AG09309 (cell line): ENCODE data around the gene TNKS2.
A peak's percentile ranks its signal among the peaks of the same experiment; 100 is the strongest.

Experiments
- DNase-seq: peaks from one replicate; pipeline ENCODE4 v3.0.0-alpha.2; 2010; ENCODE audit warnings: low read depth
- H3K4me3 ChIP-seq: 2 replicates; pipeline ENCODE4 v1.5.1; 2011; ENCODE audit warnings: mild to moderate bottlenecking, low read depth, low read length, moderate library complexity; ENCODE audit not compliant: control insufficient read depth
- TF ChIP-seq, protein P1 (sequence below): IDR thresholded peaks from 2 replicates; pipeline ENCODE4 v1.5.1; 2011; ENCODE audit warnings: mild to moderate bottlenecking, low read depth, low read length, inconsistent platforms; ENCODE audit not compliant: insufficient read depth, control insufficient read depth; ENCODE audit errors: missing control alignments

TNKS2 gene

DNA sequence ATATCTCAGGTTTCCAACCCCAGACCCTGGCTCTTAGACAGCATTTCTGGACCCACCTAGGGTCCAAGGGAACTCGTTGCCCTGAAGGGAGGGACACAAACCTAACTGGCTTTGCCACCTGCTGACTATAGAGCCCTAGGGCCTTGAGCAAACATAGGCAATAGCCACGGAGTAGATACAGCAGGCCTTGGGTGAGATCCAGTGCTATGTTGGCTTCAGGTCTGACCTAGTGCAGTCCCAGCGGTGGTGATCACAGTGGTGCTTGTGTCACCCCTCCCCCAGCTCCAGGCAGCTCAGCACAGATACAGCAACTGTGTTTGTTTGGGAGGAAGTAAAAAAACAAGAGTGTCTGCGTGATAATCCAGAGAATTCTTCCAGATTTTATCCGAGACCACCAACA is 9.7 kb upstream of the TNKS2 start:
- TF ChIP-seq, protein P1, sequence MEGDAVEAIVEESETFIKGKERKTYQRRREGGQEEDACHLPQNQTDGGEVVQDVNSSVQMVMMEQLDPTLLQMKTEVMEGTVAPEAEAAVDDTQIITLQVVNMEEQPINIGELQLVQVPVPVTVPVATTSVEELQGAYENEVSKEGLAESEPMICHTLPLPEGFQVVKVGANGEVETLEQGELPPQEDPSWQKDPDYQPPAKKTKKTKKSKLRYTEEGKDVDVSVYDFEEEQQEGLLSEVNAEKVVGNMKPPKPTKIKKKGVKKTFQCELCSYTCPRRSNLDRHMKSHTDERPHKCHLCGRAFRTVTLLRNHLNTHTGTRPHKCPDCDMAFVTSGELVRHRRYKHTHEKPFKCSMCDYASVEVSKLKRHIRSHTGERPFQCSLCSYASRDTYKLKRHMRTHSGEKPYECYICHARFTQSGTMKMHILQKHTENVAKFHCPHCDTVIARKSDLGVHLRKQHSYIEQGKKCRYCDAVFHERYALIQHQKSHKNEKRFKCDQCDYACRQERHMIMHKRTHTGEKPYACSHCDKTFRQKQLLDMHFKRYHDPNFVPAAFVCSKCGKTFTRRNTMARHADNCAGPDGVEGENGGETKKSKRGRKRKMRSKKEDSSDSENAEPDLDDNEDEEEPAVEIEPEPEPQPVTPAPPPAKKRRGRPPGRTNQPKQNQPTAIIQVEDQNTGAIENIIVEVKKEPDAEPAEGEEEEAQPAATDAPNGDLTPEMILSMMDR = no peak
- H3K4me3 ChIP-seq = no peak overlapping the region
- DNase-seq = no peak

DNA sequence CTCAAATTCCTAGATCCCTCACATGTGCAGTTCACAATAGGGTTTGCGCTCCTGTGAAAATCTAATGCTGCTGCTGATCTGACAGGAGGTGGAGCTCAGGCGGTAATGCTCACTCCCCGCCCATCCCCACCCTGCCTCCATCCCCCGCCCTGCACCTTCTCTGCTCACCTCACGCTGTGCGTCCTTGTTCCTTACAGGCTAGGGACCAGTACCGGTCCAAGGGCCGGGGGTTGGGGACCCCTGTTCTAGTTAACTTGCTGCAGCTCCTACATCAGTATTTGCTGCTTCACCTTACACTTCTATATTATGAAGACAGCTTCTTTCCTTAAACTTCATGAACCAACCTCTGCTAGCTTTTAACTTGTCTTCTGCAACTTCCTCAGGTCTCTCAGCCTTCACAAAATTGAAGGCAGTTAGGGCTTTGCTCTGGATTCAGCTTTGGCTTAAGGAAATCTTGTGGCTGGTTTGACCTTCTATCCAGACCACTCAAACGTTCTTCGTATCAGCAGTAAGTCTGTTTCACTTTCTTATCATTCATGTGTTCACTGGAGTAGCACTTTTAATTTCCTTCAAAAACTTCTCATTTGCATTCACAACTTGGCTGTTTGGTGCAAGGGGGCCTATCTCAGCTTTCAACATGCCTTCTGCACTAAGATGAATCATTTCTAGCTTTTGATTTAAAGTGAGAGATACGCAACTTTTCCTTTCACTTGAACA is 1.7 kb upstream of the TNKS2 start:
- H3K4me3 ChIP-seq = peak overlapping the region; percentile 21
- TF ChIP-seq, protein P1 = no peak
- DNase-seq = no peak

DNA sequence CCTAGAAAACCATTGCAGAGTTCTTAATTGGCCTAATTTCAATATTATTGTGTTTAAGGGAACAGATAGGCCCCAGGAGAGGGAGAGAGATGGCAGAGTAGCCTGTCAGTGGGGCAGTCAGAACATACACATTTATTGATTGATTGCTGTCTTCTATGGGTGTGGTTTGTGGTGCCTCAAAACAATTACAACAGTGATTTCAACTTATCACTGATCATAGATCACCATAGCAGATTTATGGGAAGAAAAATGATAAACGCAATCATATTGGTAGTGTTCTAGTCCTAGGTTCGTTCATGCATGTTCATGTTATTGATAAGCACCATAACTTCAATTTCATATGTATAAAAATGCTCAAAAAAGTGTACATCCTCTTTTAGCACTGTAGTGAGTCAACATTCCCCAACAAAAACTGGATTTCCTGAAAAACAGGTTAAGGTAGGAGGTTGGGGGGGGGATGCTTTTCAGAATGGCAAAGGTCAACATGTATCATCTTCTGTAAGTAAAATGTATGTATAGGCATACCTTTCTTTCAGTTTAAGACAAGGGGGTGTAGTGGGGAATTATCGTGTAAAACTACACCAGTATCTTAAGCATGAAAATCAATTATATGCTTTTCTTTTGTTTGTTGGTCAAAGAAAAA is 1.1 kb upstream of the TNKS2 start:
- no peak for DNase-seq
- TF ChIP-seq, protein P1 = no peak
- no peak overlapping the region; the same call in 1 of the 2 replicates for H3K4me3 ChIP-seq

DNA sequence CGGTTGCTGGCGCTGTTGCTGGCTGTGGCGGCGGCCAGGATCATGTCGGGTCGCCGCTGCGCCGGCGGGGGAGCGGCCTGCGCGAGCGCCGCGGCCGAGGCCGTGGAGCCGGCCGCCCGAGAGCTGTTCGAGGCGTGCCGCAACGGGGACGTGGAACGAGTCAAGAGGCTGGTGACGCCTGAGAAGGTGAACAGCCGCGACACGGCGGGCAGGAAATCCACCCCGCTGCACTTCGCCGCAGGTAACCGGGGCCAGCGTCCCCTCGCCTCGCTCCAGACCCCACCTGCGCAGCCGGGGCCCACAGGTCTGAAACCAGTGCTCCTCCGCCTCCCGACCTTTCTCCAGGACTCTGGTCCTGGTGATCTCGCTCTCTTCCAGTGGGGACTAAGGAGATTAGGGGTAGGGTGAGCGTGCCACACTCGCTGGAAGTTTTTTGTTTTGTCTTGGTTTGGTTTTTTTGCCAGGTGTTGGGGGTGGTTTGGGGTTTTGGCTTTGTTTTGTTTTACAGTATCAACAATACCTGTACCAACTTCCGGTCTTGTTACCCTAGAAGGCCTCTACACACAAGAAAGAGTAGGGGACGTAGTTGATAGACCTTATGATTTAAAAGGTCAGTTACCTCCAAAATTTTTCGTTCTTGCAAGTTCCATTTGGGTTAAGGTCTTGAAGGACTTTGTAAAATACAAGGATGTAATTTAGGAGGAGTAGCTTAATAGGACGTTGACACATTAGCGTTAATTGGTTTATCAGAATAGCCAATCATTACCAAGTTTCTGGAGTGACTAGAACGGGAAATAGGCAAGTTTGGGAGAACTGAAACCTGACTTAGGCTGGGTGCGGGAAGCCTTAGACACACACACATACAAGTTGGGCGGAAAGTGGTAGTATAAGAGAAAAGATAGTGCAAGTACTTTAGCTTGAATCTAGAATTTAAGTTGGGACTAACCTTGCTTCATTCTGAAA is 704 bp downstream of the TNKS2 start:
- peak overlapping the region; percentile 55 for H3K4me3 ChIP-seq
- TF ChIP-seq, protein P1 = no peak
- DNase-seq = no peak

DNA sequence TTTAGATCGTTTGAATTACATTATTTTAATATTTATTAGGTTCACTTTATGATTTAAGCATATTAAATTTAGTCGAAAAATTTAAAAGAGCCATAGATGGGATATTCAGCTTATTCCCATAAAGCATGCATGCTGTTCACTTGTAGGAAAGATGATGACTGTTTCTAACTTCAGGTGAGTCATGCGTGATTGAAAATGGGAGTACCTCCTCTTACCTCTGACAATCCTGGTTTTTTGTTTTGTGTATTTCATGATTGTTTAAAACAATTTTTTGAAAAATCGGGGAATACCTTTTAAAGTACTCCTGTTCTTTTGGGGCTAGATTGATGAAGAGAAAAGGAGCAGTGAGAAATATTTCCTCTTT is 1.4 kb downstream of the TNKS2 start:
- DNase-seq = no peak
- peak overlapping the region; percentile 55 for H3K4me3 ChIP-seq
- TF ChIP-seq, protein P1 = no peak

DNA sequence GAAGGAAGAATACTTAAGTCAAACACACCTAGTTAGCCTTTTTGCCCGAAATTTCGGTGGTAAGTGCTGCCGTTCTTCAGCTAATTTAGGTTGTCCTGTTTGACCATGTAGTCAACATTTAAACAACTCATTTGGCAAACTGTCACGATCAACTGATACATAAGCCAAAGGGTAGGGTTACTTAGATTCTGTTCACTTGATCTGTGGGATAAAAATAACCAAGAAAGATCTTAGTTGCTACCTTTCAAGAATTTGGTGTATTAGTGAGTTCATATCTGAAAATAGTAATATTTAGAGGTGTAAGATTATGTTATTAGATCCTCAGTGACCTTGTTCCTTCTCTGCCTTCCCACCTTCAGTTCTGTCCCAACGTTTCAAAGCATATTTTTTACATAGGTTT is 2.0 kb downstream of the TNKS2 start:
- no peak for DNase-seq
- TF ChIP-seq, protein P1 = no peak
- no peak overlapping the region for H3K4me3 ChIP-seq
